NCI-H1436 (cell line): ENCODE results near the gene TMEM161A.
A peak's percentile ranks its signal among the peaks of the same experiment; 100 is the strongest.
"Not testable (repeated sequence)": the region's sequence is repeated elsewhere in the genome, so short reads cannot be mapped to it uniquely, and the experiment has no call there.

ENCODE experiments used
- DNase-seq: peaks from one replicate; lab custom pipeline; 2025; lab: John Stamatoyannopoulos, UW

The TMEM161A gene

DNA sequence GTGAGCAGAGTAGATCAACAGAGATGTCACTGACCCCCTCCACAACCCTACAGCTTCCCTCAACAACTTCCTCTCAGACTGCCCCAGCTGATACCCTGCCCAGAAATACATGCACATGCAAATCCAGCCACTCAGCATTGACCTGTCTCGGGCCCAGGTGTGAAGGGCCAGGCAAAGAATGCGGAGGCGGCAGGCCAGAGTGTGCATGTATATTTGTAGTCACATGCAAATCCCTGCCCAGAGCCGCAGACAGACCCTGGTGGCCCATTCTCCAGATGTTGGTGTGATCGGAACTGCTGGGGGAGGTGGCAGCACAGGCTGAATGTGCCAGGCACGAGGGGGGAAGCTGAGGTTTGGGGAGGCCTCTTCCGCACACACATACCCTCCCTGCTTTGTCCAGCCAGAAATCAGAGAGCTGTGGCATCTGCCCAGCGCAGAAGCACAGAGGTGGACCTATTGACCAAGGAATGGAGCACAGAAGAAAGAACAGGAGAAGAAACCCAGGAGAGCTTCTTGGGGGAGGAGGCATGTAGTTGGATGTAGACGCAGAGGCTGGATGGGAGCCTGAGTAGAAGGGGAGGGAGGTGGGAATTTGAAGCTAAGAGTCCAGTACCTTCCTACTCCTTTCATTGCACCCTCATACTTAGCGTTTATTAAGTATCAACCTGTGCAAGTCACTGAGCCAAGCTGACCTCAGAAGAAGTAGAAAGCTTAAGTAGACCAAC is 17.4 kb upstream of the TMEM161A start:
- no peak for DNase-seq

DNA sequence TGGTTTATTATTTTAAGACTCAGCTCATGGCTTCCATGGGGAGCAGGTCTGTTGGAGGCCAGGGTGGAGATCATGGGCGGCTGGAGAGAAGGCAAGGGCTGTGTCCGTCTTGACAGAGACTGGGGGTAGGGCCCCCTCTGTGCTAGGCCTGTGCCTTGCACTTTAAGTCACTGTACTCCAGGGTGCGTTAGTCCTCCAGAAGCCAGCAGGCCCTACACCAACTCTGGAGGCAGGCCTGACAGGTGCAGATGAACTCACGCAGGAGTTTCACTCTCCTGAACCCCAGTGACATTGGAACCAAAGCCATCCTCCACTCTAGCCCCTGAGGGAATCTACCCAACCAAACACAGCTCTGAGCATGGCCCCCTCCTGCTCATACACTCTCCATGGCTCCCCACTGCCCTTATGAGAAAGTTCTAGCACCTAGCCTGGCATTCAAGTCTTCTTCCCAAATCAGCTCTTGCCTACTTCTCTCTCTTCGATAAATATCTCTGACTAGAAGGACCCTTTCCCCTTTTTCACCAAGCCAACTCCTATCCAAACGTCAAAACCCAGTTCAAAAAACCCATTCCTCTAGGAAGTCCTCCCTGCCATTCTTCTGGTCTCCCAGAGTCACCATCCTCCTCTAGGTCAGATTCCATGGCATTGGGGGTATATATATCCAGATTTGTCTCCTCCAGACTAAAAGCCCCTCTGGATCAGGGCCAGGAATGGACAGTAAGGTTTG is 16.7 kb upstream of the TMEM161A start:
- DNase-seq, result no peak

DNA sequence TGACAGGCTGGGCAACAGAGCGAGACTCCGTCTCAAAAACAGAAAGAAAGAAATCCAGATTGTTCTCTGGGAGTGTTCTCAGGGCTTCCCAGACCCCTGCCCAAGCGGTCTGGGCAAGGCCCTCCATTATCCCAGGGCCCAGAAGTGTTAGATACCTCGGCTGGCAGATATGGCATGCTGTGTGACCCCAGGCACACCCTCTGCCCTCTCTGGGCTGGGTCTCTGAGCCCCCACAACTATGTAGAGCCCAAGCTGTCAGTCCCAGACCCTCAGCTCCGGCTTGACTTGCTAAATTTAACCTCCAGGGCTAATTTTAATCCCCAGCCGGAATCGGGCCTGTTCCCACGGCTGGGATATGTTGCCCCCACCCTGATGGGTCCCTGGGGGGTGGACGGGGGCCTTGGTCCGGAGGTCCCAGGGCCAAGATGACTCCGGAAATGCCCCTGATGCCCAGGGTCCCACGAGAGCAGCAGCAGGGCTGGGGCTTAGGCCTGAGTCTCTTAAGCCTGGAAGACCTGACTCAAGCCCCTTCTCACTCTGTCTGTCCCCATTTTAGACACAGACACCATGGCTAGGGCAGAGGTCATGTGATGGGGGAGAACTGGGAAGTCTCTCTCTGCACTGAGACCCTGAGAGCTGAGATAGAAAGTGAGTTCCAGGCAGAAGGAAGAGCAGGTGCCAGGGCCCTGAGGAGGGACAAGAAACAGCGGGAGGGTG is 14.5 kb upstream of the TMEM161A start:
- no peak for DNase-seq

DNA sequence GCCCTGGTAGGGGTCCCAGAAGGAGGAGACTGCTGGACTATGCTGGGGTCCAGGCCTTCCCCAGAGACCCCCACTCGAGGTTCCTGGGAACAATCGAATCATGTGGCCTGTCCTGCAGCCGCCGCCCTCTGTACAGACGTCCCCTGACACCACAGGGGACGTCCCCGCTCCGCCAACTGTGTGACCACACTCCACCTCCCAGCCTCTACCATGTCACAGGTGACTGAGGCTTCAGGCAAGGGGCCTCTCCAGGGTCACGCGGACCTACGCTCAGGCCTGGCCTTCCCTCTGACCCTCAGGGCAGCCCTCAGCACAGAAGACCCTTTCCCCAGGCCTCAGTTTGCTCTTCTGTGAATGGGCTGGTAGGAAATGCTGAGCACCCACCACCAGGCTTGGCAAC is 13.1 kb upstream of the TMEM161A start:
- no peak for DNase-seq

DNA sequence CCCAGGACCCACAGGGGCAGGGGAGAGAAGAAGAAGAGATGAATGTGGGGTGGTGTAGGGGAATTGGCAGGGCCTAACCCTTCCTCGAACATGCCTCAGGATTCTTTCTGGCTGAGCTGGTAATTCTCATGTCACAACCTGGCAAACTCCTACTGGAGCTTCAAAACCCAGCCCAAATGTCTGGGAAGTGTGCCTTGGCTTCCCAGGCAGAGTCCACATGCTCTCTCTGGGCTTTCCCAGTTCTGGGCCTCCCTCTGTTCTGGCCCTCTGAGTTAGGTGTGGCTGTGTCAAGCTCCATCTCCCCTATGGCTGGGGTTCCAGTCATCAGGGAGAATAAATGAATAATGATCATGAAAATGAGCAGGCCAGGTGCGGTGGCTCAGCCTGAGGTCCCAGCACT is 11.2 kb upstream of the TMEM161A start:
- DNase-seq, result no peak

DNA sequence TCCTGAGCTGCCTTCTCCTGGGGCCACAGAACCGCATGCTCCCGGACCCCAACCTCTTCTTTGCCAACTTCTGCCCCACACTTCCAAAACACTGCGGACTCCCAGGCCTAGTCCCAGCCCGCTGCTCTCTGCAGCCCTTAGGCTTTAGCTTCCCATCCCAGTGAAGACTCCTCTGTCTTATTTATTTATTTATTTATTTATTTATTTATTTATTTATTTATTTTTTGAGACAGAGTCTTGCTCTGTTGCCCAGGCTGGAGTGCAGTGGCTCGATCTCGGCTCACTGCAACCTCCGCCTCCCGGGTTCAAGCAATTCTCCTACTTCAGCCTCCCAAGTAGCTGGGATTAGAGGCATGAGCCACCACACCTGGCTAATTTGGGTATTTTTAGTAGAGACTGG is 10.2 kb upstream of the TMEM161A start:
- not testable (repeated sequence) for DNase-seq

DNA sequence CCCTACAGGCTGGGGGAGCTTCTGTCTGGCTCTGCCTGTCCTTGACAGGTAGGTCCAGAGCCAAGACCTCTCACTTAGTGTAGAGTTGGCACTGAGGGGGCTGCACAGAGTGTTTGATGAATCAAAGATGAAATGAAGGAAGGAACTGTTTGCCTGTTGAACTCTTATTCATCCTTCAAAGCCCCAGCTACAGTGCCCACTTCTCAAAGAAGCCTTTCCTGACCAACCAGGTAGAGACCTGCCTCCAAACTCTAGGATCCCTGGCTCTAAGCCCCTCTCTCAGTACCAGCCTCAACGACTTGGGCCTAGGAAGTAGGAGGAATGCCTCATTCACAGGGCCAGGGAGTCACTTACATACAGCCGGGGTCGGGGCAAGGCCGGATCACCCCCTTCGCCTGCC is 9.1 kb upstream of the TMEM161A start:
- no peak for DNase-seq

DNA sequence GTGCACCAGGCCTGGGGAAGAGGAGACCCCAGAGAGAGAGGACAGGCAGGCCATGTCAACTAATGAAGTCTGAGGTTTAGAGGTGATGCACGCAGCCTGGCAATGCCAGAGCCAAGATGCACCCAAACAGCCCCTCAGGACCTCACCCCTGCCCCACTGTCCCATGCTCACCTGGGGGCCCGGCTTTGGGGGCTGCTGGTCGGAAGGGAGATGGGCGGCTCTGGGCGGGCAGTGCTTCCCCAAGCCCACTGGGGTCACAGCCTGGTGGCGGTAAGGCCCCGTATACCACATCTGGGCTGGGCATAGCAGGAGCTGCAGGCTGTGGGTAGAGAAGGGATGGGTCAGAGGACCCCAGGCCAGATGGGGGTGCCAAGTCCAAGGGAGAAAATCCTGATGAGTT is 8.6 kb upstream of the TMEM161A start:
- no peak for DNase-seq

DNA sequence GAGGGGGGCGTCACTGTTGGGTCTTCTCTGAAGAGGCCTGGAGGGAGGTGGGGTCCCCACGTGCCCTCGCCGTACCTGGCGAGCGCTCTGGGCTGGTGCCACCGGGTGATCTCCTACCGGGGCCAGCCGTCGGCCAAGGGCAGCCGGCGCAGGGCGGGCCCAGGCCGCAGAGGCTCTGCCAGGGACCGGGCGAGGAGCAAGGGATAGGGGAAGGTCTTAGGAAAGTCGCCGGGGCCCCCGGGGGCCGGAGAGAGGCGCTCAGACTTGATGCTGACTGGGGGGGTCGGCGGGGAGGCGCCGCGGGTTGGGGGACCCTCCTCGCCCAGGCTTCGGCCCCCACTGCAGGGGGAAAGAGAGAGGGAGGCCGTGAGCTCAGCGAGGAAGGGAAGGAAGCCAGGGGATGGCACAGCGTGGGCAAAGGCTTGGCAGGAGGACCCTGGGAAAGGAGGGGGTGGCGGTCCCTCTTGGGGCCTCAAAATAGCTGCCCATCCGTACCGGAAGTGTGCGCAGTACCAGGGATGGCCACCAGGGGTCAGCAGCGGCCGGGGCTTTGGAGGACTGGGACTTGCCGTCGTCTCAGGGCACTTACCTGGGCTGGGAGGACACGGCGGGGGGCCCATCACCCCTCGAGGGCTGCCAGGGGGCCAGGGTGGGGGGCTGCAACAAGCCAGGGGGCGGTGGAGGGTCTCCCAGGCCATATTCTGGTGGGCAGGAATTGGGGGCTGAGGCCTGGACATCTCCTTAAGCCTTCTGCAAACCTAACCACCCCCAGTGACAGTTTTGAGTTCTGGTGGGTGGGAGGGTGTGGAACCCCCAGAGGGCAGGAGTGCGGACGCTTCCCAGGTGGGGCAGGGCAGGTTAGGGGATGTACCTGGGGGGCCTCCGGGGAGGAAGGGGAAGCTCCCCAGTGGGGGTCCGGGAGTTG is 7.7 kb upstream of the TMEM161A start:
- DNase-seq, result peak; percentile 40

DNA sequence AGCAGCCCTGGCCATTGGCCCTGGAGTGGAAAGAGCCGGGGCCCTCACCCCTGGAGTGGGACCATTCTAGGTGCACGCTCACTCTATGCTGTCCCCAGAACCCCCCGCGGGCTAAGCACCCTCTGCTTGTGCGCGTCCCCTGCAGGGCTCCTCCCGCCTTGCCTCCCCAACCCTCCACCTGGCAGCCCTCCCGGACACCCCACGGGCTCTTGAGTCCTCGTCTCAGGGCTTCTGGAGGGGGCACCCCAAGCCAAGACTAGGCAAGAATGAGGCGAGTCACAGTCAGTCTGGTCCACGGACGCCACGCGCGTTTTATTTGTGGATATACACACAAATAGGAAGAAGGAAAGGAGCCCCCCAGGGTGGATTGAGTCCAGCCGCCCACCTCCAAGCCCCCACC is 7.0 kb upstream of the TMEM161A start:
- no peak for DNase-seq

DNA sequence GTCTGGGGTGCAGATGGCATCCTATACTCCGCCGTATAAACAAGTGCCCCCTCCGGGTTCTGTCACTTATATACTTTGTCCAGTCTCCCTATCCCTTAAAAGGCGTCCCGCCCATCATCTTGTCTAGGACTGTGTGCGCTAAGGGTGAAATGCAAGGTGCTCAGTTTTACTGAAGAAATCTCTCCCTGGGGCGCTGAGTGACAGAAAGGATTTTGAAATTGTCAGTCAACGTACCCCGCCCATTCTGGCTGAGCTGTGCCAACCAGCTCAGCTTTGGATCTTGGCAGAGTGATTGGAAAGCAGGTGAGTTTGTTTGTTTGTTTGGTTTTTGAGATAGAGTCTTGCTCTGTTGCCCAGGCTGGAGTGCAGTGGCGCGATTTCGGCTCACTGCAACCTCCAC is 4.1 kb upstream of the TMEM161A start:
- DNase-seq, result no peak

DNA sequence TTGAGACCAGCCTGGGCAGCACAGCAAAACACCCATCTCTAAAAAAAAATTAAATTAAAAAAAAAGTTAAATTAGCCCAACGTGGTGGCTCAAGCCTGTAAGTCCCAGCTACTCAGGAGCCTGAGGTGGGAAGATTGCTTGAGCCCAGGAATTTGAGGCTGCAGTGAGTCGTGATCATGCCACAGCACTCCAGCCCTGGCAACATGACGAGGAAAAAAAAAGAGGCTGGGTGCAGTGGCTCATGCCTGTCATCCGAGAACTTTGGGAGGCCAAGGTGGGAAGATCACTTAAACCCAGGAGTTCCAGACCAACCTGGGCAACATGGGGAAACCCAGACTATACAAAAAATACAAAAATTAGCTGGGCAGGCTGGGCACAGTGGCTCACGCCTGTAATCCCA is 2.2 kb upstream of the TMEM161A start:
- no peak for DNase-seq

DNA sequence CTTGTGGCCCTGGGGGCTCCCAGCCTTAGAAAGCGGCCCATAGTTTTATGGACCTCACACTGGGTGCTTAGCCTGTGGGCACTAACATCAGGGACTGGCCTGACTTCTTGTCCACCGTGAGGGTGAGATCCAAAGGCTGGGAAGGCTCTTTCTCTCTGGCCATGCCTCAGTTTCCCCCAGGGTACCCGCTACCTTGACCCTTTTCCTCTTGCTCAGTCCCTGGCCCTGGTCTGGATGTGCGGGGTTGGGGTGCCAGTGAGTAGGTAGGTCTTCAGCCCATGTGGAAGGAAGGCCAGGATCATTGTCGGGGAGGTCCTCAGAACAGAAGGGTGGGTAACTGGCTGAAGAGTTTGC is 1.6 kb upstream of the TMEM161A start:
- no peak for DNase-seq

DNA sequence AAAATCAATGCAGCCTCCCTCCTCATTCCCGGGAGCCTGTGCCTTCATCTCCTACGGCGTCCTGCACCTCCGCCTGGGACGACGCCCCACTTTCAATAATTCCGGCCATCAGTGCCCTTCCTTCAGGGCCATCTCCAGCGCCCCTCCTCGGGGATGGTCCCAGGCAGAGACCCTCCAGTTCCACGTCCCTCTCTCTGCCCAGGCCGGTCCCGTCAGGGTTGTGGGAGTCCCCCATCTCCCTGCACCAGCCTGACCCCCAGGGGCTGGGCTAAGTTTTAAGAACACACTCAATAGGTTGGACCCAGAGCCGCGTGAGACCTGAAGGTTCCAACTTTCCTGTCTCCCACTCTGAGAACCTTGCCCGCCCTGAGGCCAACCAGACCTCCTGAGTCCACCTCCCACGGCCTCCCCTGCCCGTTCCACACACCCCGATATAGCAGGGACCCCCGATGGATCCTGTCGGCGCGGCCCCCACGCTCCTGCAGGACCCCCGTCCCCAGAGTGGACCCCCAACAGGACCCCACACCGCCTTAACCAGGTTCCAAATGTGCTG is 646 bp downstream of the TMEM161A start:
- DNase-seq, result no peak

DNA sequence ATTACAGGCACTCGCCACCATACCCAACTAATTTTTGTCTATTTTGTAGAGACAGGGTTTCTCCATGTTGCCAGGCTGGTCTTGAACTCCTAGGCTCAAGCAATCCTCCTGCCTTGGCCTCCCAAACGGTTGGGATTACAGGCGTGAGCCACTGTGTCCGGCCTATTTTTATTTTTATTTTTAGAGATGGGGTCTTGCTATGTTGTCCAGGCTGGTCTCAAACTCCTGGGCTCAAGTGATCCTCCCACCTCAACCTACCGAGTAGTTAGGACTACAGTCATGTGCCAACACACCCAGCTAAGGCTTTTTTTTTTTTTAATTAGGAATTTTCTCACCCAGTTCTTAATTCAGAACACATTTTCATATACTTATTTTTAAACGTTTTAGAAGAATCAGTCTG is 2.6 kb downstream of the TMEM161A start:
- not testable (repeated sequence) for DNase-seq

DNA sequence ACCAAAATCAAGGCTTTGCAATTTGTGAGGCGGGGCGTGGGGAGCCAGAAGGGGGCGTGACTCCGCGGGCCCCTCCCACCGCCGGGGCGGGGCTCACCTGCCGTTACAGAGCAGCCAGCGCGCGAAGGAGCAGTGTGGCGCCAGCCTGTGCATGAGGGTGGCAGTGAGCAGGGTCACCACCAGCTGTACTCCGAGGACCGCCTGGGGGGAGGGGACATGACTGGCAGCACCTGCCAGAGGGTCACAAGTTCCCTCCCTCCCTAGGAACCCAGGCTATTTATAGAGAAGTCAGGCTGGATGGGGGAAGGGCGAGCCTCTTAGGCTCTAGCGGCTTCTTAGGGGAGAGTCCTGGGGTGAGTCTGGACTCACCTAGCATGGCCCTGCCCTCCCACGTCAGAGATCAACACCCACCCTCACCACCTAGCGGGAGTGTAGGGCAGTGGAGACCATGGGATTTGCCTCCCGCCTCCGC is 3.6 kb downstream of the TMEM161A start:
- no peak for DNase-seq

DNA sequence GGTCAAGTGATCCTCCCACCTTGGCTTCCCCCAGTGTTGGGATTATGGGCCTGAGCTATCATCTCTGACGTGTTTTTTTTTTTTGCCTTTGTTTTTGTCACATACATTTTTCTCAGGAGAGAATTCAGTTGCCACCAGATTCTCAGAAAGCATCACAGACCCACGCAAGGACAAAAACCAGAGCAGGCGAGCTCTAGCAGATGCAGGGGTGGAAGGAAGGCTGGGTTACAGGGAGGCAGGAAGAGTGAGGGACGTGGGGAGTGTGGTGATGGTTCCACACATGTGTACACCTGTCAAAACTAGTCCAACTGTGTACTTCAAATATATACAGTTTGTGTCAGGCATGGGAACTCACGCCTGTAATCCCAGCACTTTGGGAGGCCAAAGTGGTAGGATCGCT is 4.3 kb downstream of the TMEM161A start:
- DNase-seq, result no peak

DNA sequence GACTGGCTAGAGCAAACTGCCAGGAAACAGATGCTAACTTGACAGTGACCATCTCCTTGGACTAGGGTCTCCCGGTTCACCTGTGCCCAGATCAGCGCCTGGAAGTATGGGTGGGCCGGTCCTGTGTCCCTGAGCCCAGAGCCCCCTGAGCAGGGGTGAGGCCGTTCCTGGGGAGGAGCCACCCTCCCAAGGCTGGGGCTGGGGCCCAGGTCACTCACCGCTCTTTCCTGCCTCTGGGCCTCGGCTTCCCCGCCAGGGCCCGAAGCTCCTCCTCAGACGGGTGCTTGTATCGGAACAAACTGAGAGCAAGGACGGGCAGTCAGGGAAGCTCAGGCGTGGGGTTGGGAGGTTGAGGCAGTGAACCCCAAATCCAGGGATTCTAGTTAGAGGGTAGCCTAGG is 5.4 kb downstream of the TMEM161A start:
- DNase-seq, result no peak

DNA sequence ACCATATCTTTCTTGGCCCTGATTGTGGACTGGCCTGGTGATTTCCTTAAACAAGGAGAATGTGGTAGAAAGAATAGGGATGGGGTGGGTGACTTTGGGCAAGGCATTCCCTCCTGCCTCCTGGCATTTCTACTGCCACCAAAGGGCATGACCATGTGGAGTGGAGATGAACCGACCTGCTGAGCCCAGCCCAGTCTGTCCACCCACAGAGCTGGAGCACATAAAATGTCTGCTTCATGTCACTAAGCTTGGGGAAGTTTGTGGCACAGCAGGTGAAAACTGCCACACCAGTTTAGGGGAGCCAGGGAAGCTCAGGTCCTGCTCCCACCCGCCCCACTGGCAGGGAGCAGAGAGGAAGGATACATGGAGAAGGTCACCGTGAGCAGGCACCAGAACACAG is 6.3 kb downstream of the TMEM161A start:
- DNase-seq, result no peak

DNA sequence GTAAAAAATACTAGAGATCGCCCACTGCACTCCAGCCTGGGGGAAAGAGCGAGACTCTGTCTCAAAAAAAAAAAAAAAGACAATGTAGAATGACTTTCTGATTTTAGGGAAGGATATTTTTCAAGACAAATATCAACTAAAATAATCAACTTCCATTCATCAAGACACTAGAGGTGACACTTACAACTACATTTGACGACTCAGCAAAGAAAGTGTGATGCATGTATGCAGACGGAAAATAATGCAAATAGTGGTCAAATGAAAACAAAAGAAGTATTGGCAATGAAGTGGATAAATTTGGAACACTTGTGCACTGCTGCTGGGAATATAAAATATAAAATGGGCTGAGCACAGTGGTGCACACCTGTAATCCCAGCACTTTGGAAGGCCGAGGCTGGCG is 12.2 kb downstream of the TMEM161A start:
- DNase-seq, result no peak

DNA sequence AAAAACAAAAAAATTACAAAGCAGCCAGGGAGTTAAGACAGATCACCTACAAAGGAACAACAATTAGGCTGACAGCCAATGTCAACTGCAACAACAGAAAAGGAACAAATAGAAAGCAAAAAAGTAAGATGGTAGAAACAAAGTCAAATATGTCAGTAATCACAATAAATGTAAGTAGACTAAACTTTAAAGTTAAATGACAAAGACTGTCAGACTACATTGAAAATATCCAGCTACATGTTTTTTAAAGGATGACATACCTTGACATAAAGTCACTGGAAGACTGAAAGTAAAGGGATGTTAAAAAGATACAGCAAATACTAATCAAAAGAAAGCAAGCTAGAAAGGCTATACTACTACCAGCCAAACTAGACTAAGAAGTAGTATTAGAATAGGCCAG is 14.9 kb downstream of the TMEM161A start:
- no peak for DNase-seq

DNA sequence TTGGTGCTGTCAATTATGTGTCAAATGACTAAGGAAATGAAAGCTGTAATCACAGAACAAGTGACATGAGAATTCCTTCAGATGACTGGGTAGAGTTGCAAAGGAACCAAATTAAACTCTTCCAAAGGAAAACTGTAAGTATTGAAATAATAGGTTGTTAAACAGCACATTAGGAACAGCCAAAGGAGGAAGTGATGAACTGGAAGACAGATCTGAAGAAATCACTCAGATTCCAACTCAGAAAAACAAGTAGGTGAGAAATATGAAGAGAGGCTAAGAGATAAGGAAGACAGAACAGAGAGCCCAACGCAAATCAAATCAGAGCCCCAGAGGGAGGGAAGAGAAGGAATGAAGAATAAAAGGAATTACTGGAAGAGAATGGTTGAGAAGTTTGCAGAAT is 15.4 kb downstream of the TMEM161A start:
- no peak for DNase-seq
